Measurements from ENCODE around the gene NOVA2. TPM values are rescaled to one million over a fixed set of nuclear protein-coding genes. Genes with fewer than 3 reads are reported as not detected.

NOVA2 gene
- polyA plus RNA-seq, 2 of the 4 experiments (the other 2 are of a cell fraction): 0.06 to 0.30 TPM

GRCh38 chr19:45927565-45928261 lies 46.0 kb downstream of the NOVA2 start:
- ATAC-seq (peak; percentile 98 to 99), FAIRE-seq (peak; percentile 99), DNase-seq (ENCODE audit: low read depth in 1 of 2, low spot score in 1 of 2) (peak; percentile 97 to 100)
- 14% methylated on average over 33 of the region's 33 CpGs for WGBS (ENCODE audit: missing lambda C conversion rate)
- TF ChIP-seq, protein P1, sequence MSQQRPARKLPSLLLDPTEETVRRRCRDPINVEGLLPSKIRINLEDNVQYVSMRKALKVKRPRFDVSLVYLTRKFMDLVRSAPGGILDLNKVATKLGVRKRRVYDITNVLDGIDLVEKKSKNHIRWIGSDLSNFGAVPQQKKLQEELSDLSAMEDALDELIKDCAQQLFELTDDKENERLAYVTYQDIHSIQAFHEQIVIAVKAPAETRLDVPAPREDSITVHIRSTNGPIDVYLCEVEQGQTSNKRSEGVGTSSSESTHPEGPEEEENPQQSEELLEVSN (IDR thresholded peaks at IDR 0.05; ENCODE audit: borderline replicate concordance, low read depth): peak; percentile 100
- peak; percentile 36; the same call in 1 of the 2 replicates for TF ChIP-seq MYC (IDR thresholded peaks at IDR 0.05; ENCODE audit: borderline replicate concordance, low read length)
- TF ChIP-seq HOXA7 (CRISPR knock-in tag; IDR thresholded peaks at IDR 0.05): no peak
- peak; percentile 27 to 29; a peak in 1 of 5 replicates for TF ChIP-seq RAD21 (conservative IDR thresholded peaks at IDR 0.05 in 1 of 2, IDR thresholded peaks at IDR 0.05 in 1 of 2)
- peak; percentile 79; the same call in 1 of the 2 replicates for TF ChIP-seq KDM5A (IDR thresholded peaks at IDR 0.05)
- no peak for TF ChIP-seq ATOH8 (CRISPR knock-in tag; IDR thresholded peaks at IDR 0.05; ENCODE audit: low read depth)
- no peak for TF ChIP-seq CHD4 (IDR thresholded peaks at IDR 0.05; ENCODE audit: borderline replicate concordance)
- TF ChIP-seq ZC3H11A (IDR thresholded peaks at IDR 0.05): 0 out of 2 replicates have a peak, but pooled peaks have one; percentile 1
- peak; percentile 99 for TF ChIP-seq MAX (IDR thresholded peaks at IDR 0.05)
- peak in 1 of 2 experiments; percentile 32; a peak in 1 of 5 replicates for TF ChIP-seq JUN (IDR thresholded peaks at IDR 0.05)
- TF ChIP-seq, protein P2, sequence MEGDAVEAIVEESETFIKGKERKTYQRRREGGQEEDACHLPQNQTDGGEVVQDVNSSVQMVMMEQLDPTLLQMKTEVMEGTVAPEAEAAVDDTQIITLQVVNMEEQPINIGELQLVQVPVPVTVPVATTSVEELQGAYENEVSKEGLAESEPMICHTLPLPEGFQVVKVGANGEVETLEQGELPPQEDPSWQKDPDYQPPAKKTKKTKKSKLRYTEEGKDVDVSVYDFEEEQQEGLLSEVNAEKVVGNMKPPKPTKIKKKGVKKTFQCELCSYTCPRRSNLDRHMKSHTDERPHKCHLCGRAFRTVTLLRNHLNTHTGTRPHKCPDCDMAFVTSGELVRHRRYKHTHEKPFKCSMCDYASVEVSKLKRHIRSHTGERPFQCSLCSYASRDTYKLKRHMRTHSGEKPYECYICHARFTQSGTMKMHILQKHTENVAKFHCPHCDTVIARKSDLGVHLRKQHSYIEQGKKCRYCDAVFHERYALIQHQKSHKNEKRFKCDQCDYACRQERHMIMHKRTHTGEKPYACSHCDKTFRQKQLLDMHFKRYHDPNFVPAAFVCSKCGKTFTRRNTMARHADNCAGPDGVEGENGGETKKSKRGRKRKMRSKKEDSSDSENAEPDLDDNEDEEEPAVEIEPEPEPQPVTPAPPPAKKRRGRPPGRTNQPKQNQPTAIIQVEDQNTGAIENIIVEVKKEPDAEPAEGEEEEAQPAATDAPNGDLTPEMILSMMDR (IDR thresholded peaks at IDR 0.05): 0 out of 3 replicates have a peak, but pooled peaks have one; percentile 17
- 0 out of 2 replicates have a peak, but pooled peaks have one; percentile 48 for TF ChIP-seq HOXB5 (CRISPR knock-in tag; IDR thresholded peaks at IDR 0.05)
- no peak for TF ChIP-seq CBX2 (IDR thresholded peaks at IDR 0.05; ENCODE audit: borderline replicate concordance, low read depth)
- TF ChIP-seq ZFP36 (IDR thresholded peaks at IDR 0.05; ENCODE audit: borderline replicate concordance, partially characterized antibody): no peak
- TF ChIP-seq USF2 (IDR thresholded peaks at IDR 0.05): peak; percentile 89
- Histone ChIP-seq H3K4me1 (peaks cover 3% of the 10 kb centered on the region; the same call in 1 of the 3 replicates), H3K4me3 (no peak overlapping the region), H3K27ac (peak overlapping the region in 1 of 2 experiments; percentile 71; a peak in 4 of 6 replicates), H3K9me3 (no peaks in the 10 kb centered on the region; the same call in 2 of the 3 replicates), H3K4me2 (peak overlapping the region; percentile 60)
- ChIA-PET POLR2A (interaction anchor here (1.3 kb wide), 1 partner anchor 68 kb away, joined by 4 read pairs; the partner anchor contains the start of gene CCDC61), CTCF (interaction anchor here (0.7 to 2.4 kb wide), 14 partner anchors 9 to 149 kb away, joined by 3 to 8 read pairs (median 4); partner anchors contain the start of genes MYPOP and NANOS2)

DNA sequence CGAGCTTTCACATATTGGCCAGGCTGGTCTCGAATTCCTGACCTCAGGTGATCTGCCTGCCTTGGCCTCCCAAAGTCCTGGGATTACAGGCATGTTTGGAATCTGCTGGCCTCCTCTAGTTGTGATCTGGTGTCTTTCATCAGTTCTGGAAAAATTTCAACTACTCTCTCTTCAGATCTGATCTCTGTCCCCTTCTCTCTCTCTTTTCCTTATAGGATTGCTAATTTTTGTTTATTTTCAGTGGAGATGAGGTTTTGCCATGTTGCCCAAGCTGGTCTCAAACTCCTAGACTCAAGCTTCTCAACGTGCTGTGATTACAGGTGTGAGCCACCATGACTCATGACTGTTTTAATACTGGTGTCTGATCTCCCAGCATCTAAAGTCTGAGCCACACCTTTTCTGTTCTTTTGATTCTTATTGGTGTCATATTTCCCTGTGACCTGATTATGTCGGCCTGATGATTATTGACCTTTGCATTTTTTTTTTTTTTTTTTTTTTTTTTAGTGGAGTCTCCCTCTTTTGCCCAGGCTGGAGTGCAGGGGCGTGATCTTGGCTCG lies 48.7 kb downstream of the NOVA2 start:
- no peak for ATAC-seq
- ChIA-PET CTCF (interaction anchor here (0.7 to 1.5 kb wide), 3 partner anchors 23 to 486 kb away, joined by 3 to 4 read pairs (median 3); partner anchors contain the start of gene FOXA3), POLR2A (no interaction called here)
- 41% methylated on average over 6 of the region's 6 CpGs for WGBS (ENCODE audit: missing lambda C conversion rate)
- DNase-seq (ENCODE audit: low read depth in 1 of 2, low spot score in 1 of 2): no peak
- no peaks in the 10 kb centered on the region; the same call in 2 of the 3 replicates for H3K9me3 ChIP-seq
- no peak overlapping the region for H3K4me3 ChIP-seq
- peaks cover 3% of the 10 kb centered on the region; the same call in 1 of the 3 replicates for H3K4me1 ChIP-seq
- no peak for FAIRE-seq
- no peak overlapping the region for H3K4me2 ChIP-seq
- no peak overlapping the region for H3K27ac ChIP-seq
- no peak for TF ChIP-seq CBX2 (IDR thresholded peaks at IDR 0.05; ENCODE audit: borderline replicate concordance, low read depth)
- no peak for TF ChIP-seq EP300 (IDR thresholded peaks at IDR 0.05)
- TF ChIP-seq HDAC2 (IDR thresholded peaks at IDR 0.05): no peak
- no peak for TF ChIP-seq KDM5A (IDR thresholded peaks at IDR 0.05)
- no peak for TF ChIP-seq CHD2 (IDR thresholded peaks at IDR 0.05; ENCODE audit: low read length, partially characterized antibody)
- TF ChIP-seq CHD4 (IDR thresholded peaks at IDR 0.05; ENCODE audit: borderline replicate concordance): no peak
- TF ChIP-seq RNF2 (IDR thresholded peaks at IDR 0.05; ENCODE audit: borderline replicate concordance, low read depth): no peak
- TF ChIP-seq HOXB5 (CRISPR knock-in tag; IDR thresholded peaks at IDR 0.05): no peak
- no peak for TF ChIP-seq HMGXB4 (CRISPR knock-in tag; IDR thresholded peaks at IDR 0.05; ENCODE audit: borderline replicate concordance)
- no peak for TF ChIP-seq PBX3 (IDR thresholded peaks at IDR 0.05)
- no peak for TF ChIP-seq HOXA7 (CRISPR knock-in tag; IDR thresholded peaks at IDR 0.05)
- no peak for TF ChIP-seq EHMT2 (IDR thresholded peaks at IDR 0.05; ENCODE audit: low read depth)
- no peak for TF ChIP-seq POLR2A (IDR thresholded peaks at IDR 0.05; ENCODE audit: low read length)
- TF ChIP-seq RAD21 (conservative IDR thresholded peaks at IDR 0.05 in 1 of 2, IDR thresholded peaks at IDR 0.05 in 1 of 2): no peak

Data from A549 (cell line).